IPS-15b (cell line): ENCODE results near the gene CTDSPL.

ENCODE experiments used
- H3K27me3 ChIP-seq: one replicate; pipeline ENCODE4 v1.6.1; 2013; ENCODE audit warnings: low read length; ENCODE audit not compliant: control insufficient read depth, insufficient read depth
- H3K36me3 ChIP-seq: one replicate; pipeline ENCODE4 v1.6.1; 2013; ENCODE audit warnings: low read length; ENCODE audit not compliant: control insufficient read depth, insufficient read depth
- H3K4me1 ChIP-seq: one replicate; pipeline ENCODE4 v1.6.1; 2013; ENCODE audit warnings: mild to moderate bottlenecking, low read length; ENCODE audit not compliant: control insufficient read depth, insufficient read depth
- H3K4me3 ChIP-seq: one replicate; pipeline ENCODE4 v1.5.1; 2013; ENCODE audit warnings: low read depth, low read length
- H3K9ac ChIP-seq: one replicate; pipeline ENCODE4 v1.6.1; 2013; ENCODE audit warnings: low read depth, mild to moderate bottlenecking, low read length
- H3K9me3 ChIP-seq: one replicate; pipeline ENCODE4 v1.6.1; 2013; ENCODE audit warnings: mild to moderate bottlenecking, low read length; ENCODE audit not compliant: control insufficient read depth, insufficient read depth

Gene CTDSPL

DNA sequence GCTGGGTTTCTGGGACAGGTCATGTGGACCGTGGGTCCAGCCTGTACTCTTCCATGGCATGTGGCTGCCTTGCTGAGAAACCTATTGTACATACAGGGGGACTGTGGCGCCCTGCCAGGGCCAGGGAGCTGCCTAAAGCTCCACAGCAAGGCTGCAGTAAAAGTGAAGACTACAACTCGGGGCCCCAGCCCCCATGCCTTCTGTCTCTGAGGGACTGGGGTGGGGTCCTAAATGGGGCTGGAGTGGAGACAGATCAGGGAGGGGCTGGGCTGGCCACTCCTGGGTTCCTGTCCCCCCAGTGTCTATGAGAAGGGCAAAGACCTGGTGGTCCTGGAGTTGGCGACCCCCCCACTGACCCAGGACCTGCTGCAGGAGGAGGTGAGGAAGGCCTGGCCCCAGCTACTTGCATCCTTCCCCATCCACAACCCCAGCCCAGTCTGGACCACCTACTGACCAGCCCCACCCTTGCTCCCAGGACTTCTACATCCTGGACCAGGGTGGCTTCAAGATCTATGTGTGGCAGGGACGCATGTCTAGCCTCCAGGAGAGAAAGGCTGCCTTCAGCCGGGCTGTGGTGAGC is 136.2 kb downstream of the CTDSPL start:
- H3K36me3 ChIP-seq: no peaks in the 10 kb centered on the region
- H3K27me3 ChIP-seq: peaks cover 7% of the 10 kb centered on the region
- no peak overlapping the region for H3K9ac ChIP-seq
- H3K4me3 ChIP-seq: no peak overlapping the region
- H3K9me3 ChIP-seq: no peaks in the 10 kb centered on the region
- H3K4me1 ChIP-seq: peaks cover 5% of the 10 kb centered on the region

DNA sequence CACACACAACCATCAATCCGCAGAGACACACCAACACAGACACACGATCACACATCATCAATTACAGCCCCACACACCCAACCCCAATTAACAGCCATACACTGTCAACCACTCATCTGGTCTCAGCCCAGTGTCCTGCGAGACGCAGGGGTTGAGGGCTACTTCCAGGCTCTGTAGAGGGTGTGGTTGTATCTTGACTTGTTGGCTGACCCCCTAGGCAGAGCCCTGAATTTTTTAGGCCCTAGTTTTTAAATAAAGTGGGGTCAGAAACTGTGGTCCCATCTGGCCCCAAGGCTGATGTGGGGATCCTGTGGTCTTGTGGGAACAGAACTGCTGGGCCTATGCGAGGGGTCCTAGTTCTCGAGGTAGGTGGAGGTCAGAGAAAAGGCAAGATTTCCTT is 138.2 kb downstream of the CTDSPL start:
- peaks cover 4% of the 10 kb centered on the region for H3K27me3 ChIP-seq
- peaks cover 1% of the 10 kb centered on the region for H3K4me1 ChIP-seq
- H3K36me3 ChIP-seq: no peaks in the 10 kb centered on the region
- H3K9ac ChIP-seq: no peak overlapping the region
- H3K4me3 ChIP-seq: no peak overlapping the region
- H3K9me3 ChIP-seq: no peaks in the 10 kb centered on the region

DNA sequence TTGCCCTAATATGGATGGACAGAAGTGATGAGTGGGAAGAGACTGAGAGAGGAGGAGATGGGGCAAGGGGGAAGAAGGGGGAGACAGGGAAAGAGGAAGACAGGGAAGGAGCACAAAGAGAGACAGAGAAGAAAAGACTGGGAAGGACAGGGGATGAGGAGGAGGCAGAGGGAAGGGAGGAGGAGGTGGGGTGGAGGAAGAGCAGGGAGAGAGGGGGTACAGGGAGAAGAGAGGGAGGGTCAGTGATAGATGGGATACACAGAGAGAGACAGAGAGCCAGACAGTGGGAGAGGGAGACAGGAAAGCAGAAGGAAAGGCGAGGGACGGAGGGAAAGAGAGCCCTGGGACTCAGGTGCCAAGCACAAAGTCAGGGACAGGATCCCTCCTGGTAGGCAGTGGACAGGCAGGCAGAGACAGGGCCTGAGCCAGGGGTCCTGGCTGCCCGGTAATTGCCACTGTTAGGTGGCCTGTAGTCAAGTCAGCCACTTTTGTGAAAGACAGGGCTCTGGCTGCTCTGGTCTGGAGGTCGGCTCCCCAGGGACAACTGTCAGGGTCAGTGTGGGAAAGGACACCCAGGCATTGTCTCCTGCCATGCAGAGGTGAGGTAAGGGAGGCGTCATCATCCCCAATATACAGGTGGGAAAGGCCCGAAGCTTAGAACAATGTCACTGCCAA is 138.7 kb downstream of the CTDSPL start:
- H3K4me3 ChIP-seq: no peak overlapping the region
- peaks cover 4% of the 10 kb centered on the region for H3K27me3 ChIP-seq
- no peaks in the 10 kb centered on the region for H3K36me3 ChIP-seq
- H3K9me3 ChIP-seq: no peaks in the 10 kb centered on the region
- H3K4me1 ChIP-seq: no peaks in the 10 kb centered on the region
- no peak overlapping the region for H3K9ac ChIP-seq

DNA sequence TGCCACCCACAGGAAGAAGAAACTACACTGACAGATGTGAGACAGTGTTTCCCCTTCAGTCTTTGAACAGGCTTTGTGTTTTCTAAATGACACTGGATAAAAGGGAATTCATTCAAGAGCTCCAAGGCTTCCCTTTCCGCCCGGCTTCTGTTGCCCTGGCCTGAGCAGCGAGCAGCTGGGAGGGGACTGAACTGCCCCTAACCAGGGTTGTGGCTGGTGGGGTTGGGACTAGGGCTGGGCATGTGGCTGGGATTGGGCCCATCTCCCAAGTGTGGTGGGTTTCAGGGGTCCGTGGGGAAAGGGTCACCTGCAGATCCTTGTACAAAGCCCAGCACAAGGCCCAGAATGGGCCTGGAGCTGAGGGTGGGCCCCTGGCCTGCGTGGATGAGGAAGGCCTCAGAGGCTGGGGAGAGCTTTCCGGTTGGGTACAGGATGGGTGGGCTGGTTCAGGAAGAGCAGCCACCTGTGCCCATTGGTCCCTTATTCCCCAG is 139.3 kb downstream of the CTDSPL start:
- Histone ChIP-seq H3K4me1 (no peaks in the 10 kb centered on the region), H3K9ac (no peak overlapping the region), H3K36me3 (no peaks in the 10 kb centered on the region), H3K27me3 (peaks cover 4% of the 10 kb centered on the region), H3K4me3 (no peak overlapping the region), H3K9me3 (no peaks in the 10 kb centered on the region)

DNA sequence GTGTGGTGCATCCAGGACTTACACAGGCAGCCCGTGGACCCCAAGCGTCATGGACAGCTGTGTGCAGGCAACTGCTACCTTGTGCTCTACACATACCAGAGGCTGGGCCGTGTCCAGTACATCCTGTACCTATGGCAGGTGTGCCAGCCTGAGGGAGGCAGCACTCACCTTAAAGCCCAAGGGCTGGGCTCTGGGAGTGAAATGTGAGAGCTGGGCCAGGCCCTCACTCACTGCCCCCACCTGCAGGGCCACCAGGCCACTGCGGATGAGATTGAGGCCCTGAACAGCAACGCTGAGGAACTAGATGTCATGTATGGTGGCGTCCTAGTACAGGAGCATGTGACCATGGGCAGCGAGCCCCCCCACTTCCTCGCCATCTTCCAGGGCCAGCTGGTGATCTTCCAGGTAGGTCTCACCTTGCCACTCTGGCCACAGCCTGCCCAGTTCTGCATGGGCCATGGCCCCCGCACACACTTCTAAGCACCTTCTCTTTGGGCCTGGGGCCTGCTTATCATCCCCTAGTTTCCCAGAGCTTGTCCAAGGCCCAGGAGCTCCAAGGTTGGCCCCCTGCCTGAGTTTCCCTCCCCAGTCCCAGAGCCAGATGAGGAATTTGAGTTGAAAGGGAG is 139.9 kb downstream of the CTDSPL start:
- Histone ChIP-seq H3K9me3 (no peaks in the 10 kb centered on the region), H3K4me3 (no peak overlapping the region), H3K27me3 (peaks cover 4% of the 10 kb centered on the region), H3K36me3 (no peaks in the 10 kb centered on the region), H3K4me1 (no peaks in the 10 kb centered on the region), H3K9ac (no peak overlapping the region)

DNA sequence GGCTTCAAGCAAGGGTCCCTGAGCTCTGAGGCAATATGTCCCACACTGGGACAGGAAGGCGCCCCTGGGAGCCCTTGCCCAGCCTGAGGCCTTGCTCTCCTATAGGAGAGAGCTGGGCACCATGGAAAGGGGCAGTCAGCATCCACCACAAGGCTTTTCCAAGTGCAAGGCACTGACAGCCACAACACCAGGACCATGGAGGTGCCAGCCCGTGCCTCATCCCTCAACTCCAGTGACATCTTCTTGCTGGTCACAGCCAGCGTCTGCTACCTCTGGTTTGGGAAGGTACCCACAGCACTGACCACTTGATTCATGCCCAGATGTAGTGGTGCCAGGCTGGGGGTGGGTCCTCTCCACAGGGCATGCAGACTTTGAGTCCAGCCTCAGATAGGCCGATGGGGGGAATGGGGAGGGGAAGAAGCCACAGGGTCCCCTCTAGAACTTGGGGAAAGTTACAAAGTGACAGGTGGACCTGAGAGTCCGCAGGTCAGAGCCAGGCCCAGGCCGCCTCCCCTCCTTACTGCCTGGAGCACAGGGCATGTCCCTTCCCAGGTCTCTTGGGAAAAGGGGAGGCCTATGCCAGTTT is 140.7 kb downstream of the CTDSPL start:
- H3K36me3 ChIP-seq: peaks cover 7% of the 10 kb centered on the region
- no peak overlapping the region for H3K4me3 ChIP-seq
- H3K4me1 ChIP-seq: no peaks in the 10 kb centered on the region
- H3K27me3 ChIP-seq: peaks cover 4% of the 10 kb centered on the region
- H3K9ac ChIP-seq: no peak overlapping the region
- H3K9me3 ChIP-seq: no peaks in the 10 kb centered on the region

DNA sequence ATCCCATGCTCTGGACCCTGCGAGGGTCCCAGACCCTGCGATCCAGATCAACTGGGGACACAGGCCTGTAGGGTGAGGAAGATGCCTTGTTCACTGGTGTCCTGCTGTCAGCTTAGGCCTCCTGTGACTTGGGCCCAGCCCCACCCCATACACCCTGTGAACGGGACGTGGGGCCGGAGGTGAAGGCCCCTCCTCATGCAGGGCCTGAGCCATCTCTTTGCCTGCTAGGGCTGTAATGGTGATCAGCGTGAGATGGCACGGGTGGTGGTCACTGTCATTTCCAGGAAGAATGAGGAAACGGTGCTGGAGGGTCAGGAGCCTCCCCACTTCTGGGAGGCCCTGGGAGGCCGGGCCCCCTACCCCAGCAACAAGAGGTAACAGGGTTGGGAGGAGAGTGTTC is 141.3 kb downstream of the CTDSPL start:
- peaks cover 11% of the 10 kb centered on the region for H3K36me3 ChIP-seq
- no peaks in the 10 kb centered on the region for H3K4me1 ChIP-seq
- no peak overlapping the region for H3K9ac ChIP-seq
- no peak overlapping the region for H3K4me3 ChIP-seq
- H3K27me3 ChIP-seq: peaks cover 4% of the 10 kb centered on the region
- H3K9me3 ChIP-seq: no peaks in the 10 kb centered on the region

DNA sequence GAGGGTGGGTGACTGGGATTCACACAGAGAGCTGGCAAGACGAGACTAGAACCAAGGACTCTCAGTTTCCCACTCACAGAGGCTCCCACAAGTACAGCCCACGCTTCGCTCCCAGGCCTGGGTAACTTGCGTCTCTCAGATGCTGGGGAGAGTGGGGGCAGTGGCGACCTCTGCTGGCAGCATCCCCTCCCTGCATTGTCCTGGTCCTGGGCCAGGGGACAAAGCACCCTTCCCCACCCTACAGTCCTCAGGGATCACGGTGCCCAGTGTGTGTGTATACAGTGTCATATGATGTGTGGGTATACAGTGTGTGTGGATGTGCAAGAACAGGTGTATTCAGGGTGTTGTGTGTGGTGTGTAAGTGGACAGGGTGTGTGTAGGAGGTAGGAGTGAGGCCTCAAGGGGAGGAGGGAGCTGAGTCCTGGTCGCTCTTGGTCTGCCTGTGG is 141.7 kb downstream of the CTDSPL start:
- H3K36me3 ChIP-seq: peaks cover 14% of the 10 kb centered on the region
- H3K9ac ChIP-seq: no peak overlapping the region
- no peaks in the 10 kb centered on the region for H3K4me1 ChIP-seq
- no peak overlapping the region for H3K4me3 ChIP-seq
- no peaks in the 10 kb centered on the region for H3K27me3 ChIP-seq
- H3K9me3 ChIP-seq: no peaks in the 10 kb centered on the region

DNA sequence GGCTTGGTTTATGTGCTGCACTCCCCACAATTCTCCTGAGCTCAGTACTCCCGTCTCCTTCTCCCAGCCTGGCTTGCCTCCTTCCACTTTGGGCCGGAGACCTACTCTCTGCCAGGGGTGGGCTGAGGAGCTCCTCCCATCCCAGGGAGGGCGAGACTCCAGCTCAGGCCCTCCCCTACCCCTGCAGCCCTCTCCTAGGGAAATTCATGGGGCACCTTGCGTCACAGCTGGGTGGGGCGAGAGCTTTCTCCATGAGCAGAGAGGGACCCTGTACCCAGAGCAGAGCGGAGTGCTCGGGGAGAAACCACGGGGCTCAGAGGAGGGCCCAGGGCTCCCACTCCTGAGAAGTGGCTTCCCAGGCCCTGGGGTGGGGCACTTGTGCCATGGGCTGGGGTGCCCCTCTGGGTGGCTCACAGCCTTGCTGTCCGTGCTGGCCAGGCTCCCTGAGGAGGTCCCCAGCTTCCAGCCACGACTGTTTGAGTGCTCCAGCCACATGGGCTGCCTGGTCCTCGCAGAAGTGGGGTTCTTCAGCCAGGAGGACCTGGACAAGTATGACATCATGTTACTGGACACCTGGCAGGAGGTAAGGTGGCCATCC is 142.2 kb downstream of the CTDSPL start:
- Histone ChIP-seq H3K27me3 (no peaks in the 10 kb centered on the region), H3K36me3 (peaks cover 14% of the 10 kb centered on the region), H3K4me1 (no peaks in the 10 kb centered on the region), H3K9me3 (no peaks in the 10 kb centered on the region), H3K9ac (no peak overlapping the region), H3K4me3 (no peak overlapping the region)

DNA sequence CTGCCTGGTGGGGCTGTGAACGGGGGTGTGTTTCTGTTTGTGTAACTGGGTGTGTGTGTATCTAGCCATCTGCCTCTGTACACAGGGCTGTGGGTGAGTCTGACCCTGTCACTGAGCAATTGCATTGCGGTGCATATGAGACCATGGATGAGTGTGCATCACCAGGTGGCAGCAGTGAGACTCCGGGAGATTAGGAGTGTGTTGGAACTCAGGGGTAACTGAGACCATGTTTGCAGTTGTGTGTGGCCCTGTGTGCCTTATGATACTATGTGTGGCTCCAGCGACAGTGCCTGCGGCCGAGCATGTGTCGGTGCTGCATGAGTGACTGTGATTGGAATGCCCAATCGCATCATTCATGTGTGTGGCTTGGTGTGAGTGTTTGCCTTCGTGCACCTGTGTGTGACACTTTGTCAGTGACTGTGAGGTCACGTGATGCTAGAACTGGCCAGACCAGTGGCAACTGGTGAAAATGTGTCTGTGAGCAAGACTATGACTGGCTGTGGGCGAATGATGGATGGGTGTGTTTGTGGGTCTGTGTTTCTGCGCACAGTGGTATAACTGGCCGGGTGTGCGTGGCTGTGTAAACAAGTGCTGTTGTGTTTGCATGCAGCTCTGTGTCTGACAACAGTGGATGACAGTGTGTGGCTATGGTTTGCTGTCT is 142.9 kb downstream of the CTDSPL start:
- Histone ChIP-seq H3K36me3 (peaks cover 14% of the 10 kb centered on the region), H3K4me1 (no peaks in the 10 kb centered on the region), H3K9ac (no peak overlapping the region), H3K9me3 (no peaks in the 10 kb centered on the region), H3K4me3 (no peak overlapping the region), H3K27me3 (no peaks in the 10 kb centered on the region)
